NAMALWA (cell line): ENCODE measurements around the gene NSF.

Source experiments
- DNase-seq: peaks from one replicate; pipeline ENCODE4 v3.0.0-alpha.2; 2015; ENCODE audit warnings: low spot score

Gene NSF

GRCh38 chr17:46796956-46797530 lies 206.6 kb downstream of the NSF start:
- DNase-seq, result no peak

- no peak for DNase-seq
These were observed 210.1 kb downstream of the NSF start for GRCh38 chr17:46800573-46800972.

GRCh38 chr17:46802800-46803199 lies 212.3 kb downstream of the NSF start:
- DNase-seq, result no peak

- DNase-seq, result no peak
These were observed 213.1 kb downstream of the NSF start for GRCh38 chr17:46803544-46803943.

- no peak for DNase-seq
These were observed 215.3 kb downstream of the NSF start for GRCh38 chr17:46805771-46806170.
